ENCODE data around the gene RNASE2. TPM values are rescaled to one million over a fixed set of nuclear protein-coding genes. Genes with fewer than 3 reads are reported as not detected.
A peak's percentile ranks its signal among the peaks of the same experiment; 100 is the strongest.
"Not testable (repeated sequence)": the region's sequence is repeated elsewhere in the genome, so short reads cannot be mapped to it uniquely, and the experiment has no call there.

RNASE2 gene
- total RNA-seq (2014; rRNA removed; shearing (Covaris generic)): not detected in 2 replicates
- not detected in 2 replicates for polyA plus RNA-seq (2015; cell fraction: cytosol; rRNA removed)
- polyA plus RNA-seq (2015; cell fraction: nucleus; rRNA removed): not detected in 2 replicates

- DNase-seq (ENCODE audit: low read depth): not testable (repeated sequence)
These were observed at the start of gene RNASE2 for GRCh38 chr14:20954736-20955537. Gene RNASE2, plus strand, starts transcription at chr14:20955487. Its CDS starts 285 bp downstream, at chr14:20955772.

- DNase-seq (ENCODE audit: low read depth): no peak
These were observed 49.6 kb upstream of the RNASE2 start for GRCh38 chr14:20905676-20906075.

- no peak for DNase-seq (ENCODE audit: low read depth)
These were observed 48.1 kb upstream of the RNASE2 start for GRCh38 chr14:20907214-20907613.

- DNase-seq (ENCODE audit: low read depth): not testable (repeated sequence)
These were observed 44.5 kb upstream of the RNASE2 start for GRCh38 chr14:20910822-20911221.

GRCh38 chr14:20919038-20919756, 36.1 kb upstream of the RNASE2 start:
- DNase-seq (ENCODE audit: low read depth): peak; percentile 3

- not testable (repeated sequence) for DNase-seq (ENCODE audit: low read depth)
These were observed 31.5 kb upstream of the RNASE2 start for GRCh38 chr14:20923766-20924297.

- DNase-seq (ENCODE audit: low read depth): peak; percentile 32
These were observed 21.0 kb upstream of the RNASE2 start for GRCh38 chr14:20934148-20934762.

- DNase-seq (ENCODE audit: low read depth): no peak
These were observed 19.8 kb upstream of the RNASE2 start for GRCh38 chr14:20935303-20935984.

- not testable (repeated sequence) for DNase-seq (ENCODE audit: low read depth)
These were observed 10.1 kb upstream of the RNASE2 start for GRCh38 chr14:20945146-20945545.

GRCh38 chr14:20946707-20947106, 8.6 kb upstream of the RNASE2 start:
- DNase-seq (ENCODE audit: low read depth): not testable (repeated sequence)

- not testable (repeated sequence) for DNase-seq (ENCODE audit: low read depth)
These were observed 219 bp downstream of the RNASE2 start for GRCh38 chr14:20955538-20955873.

- DNase-seq (ENCODE audit: low read depth): no peak
These were observed 1.2 kb downstream of the RNASE2 start for GRCh38 chr14:20956376-20956976.

- not testable (repeated sequence) for DNase-seq (ENCODE audit: low read depth)
These were observed 3.7 kb downstream of the RNASE2 start for GRCh38 chr14:20958946-20959345.

- no peak for DNase-seq (ENCODE audit: low read depth)
These were observed 14.0 kb downstream of the RNASE2 start for GRCh38 chr14:20969336-20969735.

- no peak for DNase-seq (ENCODE audit: low read depth)
These were observed 15.3 kb downstream of the RNASE2 start for GRCh38 chr14:20970647-20970982.

- peak; percentile 85 for DNase-seq (ENCODE audit: low read depth)
These were observed 15.9 kb downstream of the RNASE2 start for GRCh38 chr14:20970983-20971704.

GRCh38 chr14:20971705-20972021, 16.4 kb downstream of the RNASE2 start:
- no peak for DNase-seq (ENCODE audit: low read depth)

GRCh38 chr14:20973501-20973900, 18.2 kb downstream of the RNASE2 start:
- no peak for DNase-seq (ENCODE audit: low read depth)

- DNase-seq (ENCODE audit: low read depth): no peak
These were observed 21.0 kb downstream of the RNASE2 start for GRCh38 chr14:20976291-20976690.

- DNase-seq (ENCODE audit: low read depth): no peak
These were observed 23.4 kb downstream of the RNASE2 start for GRCh38 chr14:20978687-20979086.

All from HT1080 (cell line).